ENCODE results near the gene MDM2.

GRCh38 chr12:68796399-68796798 is 11.6 kb upstream of the MDM2 start:
- TF ChIP-seq POLR2A (IDR thresholded peaks at IDR 0.05; ENCODE audit: low read length), result no peak
- TF ChIP-seq GATA1 (IDR thresholded peaks at IDR 0.05; ENCODE audit: low read depth, low read length), result no peak

All from erythroblast (primary cell).